ENCODE results near the gene PLCXD3. TPM values are rescaled to one million over a fixed set of nuclear protein-coding genes. Genes with fewer than 3 reads are reported as not detected.

Gene PLCXD3
- total and polyA plus RNA-seq, 2 of the 8 experiments (the other 6 are each of a cell fraction or from before 2014, with no cell fraction given) = 0.03 to 0.07 TPM

GRCh38 chr5:41527201-41527779, 16.9 kb upstream of the PLCXD3 start:
- H3K4me2 ChIP-seq (ENCODE audit: insufficient read depth in 1 of 2, low read depth in 2 of 2, low read length in 2 of 2) = no peak overlapping the region
- H3K79me1 ChIP-seq (ENCODE audit: low read depth, low read length) = no peaks in the 10 kb centered on the region
- no peak overlapping the region for H4K8ac ChIP-seq (ENCODE audit: extremely low read depth, insufficient read depth, low read length)
- no peaks in the 10 kb centered on the region; the same call in 1 of the 2 replicates for H3K23me2 ChIP-seq (ENCODE audit: low read depth, low read length)
- H3K4me3 ChIP-seq (ENCODE audit: extremely low read depth in 1 of 4, insufficient read depth in 2 of 4, low read depth in 3 of 4, low read length in 4 of 4) = no peak overlapping the region
- no peaks in the 10 kb centered on the region; a peak in 1 of 7 replicates for H3K27me3 ChIP-seq (replicated peaks in 1 of 4; ENCODE audit: control insufficient read depth in 3 of 4, extremely low read depth in 1 of 4, insufficient read depth in 3 of 4, low read length in 3 of 4)
- no peak overlapping the region for H2AK5ac ChIP-seq (ENCODE audit: low read depth, low read length)
- no peak overlapping the region for H4K5ac ChIP-seq (ENCODE audit: insufficient read length, low read depth, low read length)
- H3K4me1 ChIP-seq (replicated peaks in 1 of 4; ENCODE audit: control insufficient read depth in 3 of 4, insufficient read depth in 4 of 4, low read length in 3 of 4) = no peaks in the 10 kb centered on the region
- H2BK120ac ChIP-seq (replicated peaks; ENCODE audit: low read depth, low read length) = no peak overlapping the region
- no peak overlapping the region for H3K23ac ChIP-seq (ENCODE audit: insufficient read length)
- H2BK5ac ChIP-seq (ENCODE audit: low read depth, low read length) = no peak overlapping the region
- 0 out of 2 replicates have a peak overlapping the region, but pooled peaks have one; percentile 5 for H2AFZ ChIP-seq (ENCODE audit: low read length)
- H4K91ac ChIP-seq (replicated peaks; ENCODE audit: insufficient read length, low read length) = no peak overlapping the region
- no peak overlapping the region for H3K14ac ChIP-seq (ENCODE audit: insufficient read length)
- ChIA-PET POLR2A (ENCODE audit: partially characterized antibody) (no interaction called here), CTCF (ENCODE audit: partially characterized antibody) (no interaction called here)
- no peaks in the 10 kb centered on the region for H3K36me3 ChIP-seq (ENCODE audit: control insufficient read depth in 2 of 4, insufficient read depth in 4 of 4, low read length in 3 of 4)
- DNase-seq (ENCODE audit: low read depth in 1 of 2, low spot score in 2 of 2) (no peak), FAIRE-seq (no peak)
- H3K79me2 ChIP-seq (ENCODE audit: control insufficient read depth in 1 of 2, insufficient read depth in 2 of 2, low read length in 2 of 2) = no peaks in the 10 kb centered on the region
- no peak overlapping the region for H3K9ac ChIP-seq (replicated peaks in 1 of 4; ENCODE audit: extremely low read depth in 1 of 4, low read depth in 3 of 4, low read length in 3 of 4)
- no peak overlapping the region for H3K18ac ChIP-seq (ENCODE audit: extremely low read depth, low read length)
- H3K9me3 ChIP-seq (ENCODE audit: insufficient read depth in 2 of 2, low read depth in 1 of 2, low read length in 1 of 2) = no peaks in the 10 kb centered on the region
- no peak overlapping the region for H3K4ac ChIP-seq (replicated peaks; ENCODE audit: insufficient read length, low read depth, low read length)
- 91% methylated on average over 5 of the region's 5 CpGs; no CpG with 5 or more reads in 1 of the 2 experiments for WGBS, 2 experiments (ENCODE audit: extremely low coverage in 1 of 2, insufficient coverage in 1 of 2, insufficient read length in 1 of 2, insufficient replicate concordance in 2 of 2, low coverage in 1 of 2, low lambda C conversion rate in 2 of 2, missing lambda C conversion rate in 1 of 2)
- H3K27ac ChIP-seq (ENCODE audit: low read depth, low read length) = no peak overlapping the region
- no peak overlapping the region for H2BK12ac ChIP-seq (ENCODE audit: low read depth, low read length)
- no peak overlapping the region for H3K56ac ChIP-seq (replicated peaks; ENCODE audit: insufficient read length, low read depth, low read length)
- H2BK20ac ChIP-seq (ENCODE audit: low read length) = no peak overlapping the region
- H4K20me1 ChIP-seq (replicated peaks in 1 of 2; ENCODE audit: control insufficient read depth in 1 of 2, insufficient read depth in 2 of 2, low read length in 2 of 2) = no peaks in the 10 kb centered on the region
- no peak overlapping the region for H2BK15ac ChIP-seq (ENCODE audit: low read length)
- TF ChIP-seq SUZ12 (IDR thresholded peaks at IDR 0.05; ENCODE audit: low read length) = no peak
- no peak for TF ChIP-seq SP2 (IDR thresholded peaks at IDR 0.05; ENCODE audit: low read length)
- TF ChIP-seq RFX5 (IDR thresholded peaks at IDR 0.05; ENCODE audit: borderline replicate concordance, low read depth, low read length) = no peak
- TF ChIP-seq SP1 (IDR thresholded peaks at IDR 0.05; ENCODE audit: low read depth, low read length) = no peak
- no peak for TF ChIP-seq BRCA1 (IDR thresholded peaks at IDR 0.05; ENCODE audit: low read depth, low read length)
- no peak for TF ChIP-seq KDM1A (IDR thresholded peaks at IDR 0.05; ENCODE audit: borderline replicate concordance, low read length)
- no peak for TF ChIP-seq CEBPB (IDR thresholded peaks at IDR 0.05; ENCODE audit: low read depth, low read length)
- TF ChIP-seq GABPA (IDR thresholded peaks at IDR 0.05; ENCODE audit: borderline replicate concordance, insufficient read depth, low read length) = no peak
- no peak for TF ChIP-seq RNF2 (IDR thresholded peaks at IDR 0.05; ENCODE audit: borderline replicate concordance, low read depth, low read length, missing control alignments, poor library complexity, severe bottlenecking)
- TF ChIP-seq BCL11A (IDR thresholded peaks at IDR 0.05; ENCODE audit: low read depth in 2 of 2, low read length in 2 of 2) = no peak
- TF ChIP-seq SIX5 (IDR thresholded peaks at IDR 0.05; ENCODE audit: low read depth, low read length) = no peak
- TF ChIP-seq BACH1 (IDR thresholded peaks at IDR 0.05; ENCODE audit: low read length) = no peak
- TF ChIP-seq CHD1 (IDR thresholded peaks at IDR 0.05; ENCODE audit: low read depth, low read length) = no peak
- TF ChIP-seq GTF2F1 (IDR thresholded peaks at IDR 0.05; ENCODE audit: borderline replicate concordance, low read depth, low read length) = no peak
- TF ChIP-seq CBX5 (IDR thresholded peaks at IDR 0.05; ENCODE audit: low read depth, low read length) = no peak
- TF ChIP-seq POLR2A (IDR thresholded peaks at IDR 0.05; ENCODE audit: control extremely low read depth in 1 of 2, low read depth in 2 of 2, low read length in 2 of 2) = no peak
